Iris pigment epithelial cell (primary cell): ENCODE data around the gene HEBP2.

ENCODE experiments used
- DNase-seq: peaks from one replicate; pipeline ENCODE4 v3.0.0-alpha.2; 2011; ENCODE audit warnings: low read depth

HEBP2 gene

GRCh38 chr6:138454981-138455706, 51.1 kb downstream of the HEBP2 start:
- DNase-seq, result peak; percentile 16

- DNase-seq, result peak; percentile 70
Observed at GRCh38 chr6:138455746-138456400, 51.9 kb downstream of the HEBP2 start.

GRCh38 chr6:138456401-138456790, 52.4 kb downstream of the HEBP2 start:
- no peak for DNase-seq

- no peak for DNase-seq
Observed at GRCh38 chr6:138461647-138462046, 57.6 kb downstream of the HEBP2 start.

GRCh38 chr6:138464085-138464484, 60.1 kb downstream of the HEBP2 start:
- no peak for DNase-seq

- peak; percentile 99 for DNase-seq
Observed at GRCh38 chr6:138465007-138465645, 61.1 kb downstream of the HEBP2 start.

- no peak for DNase-seq
Observed at GRCh38 chr6:138467901-138468300, 63.9 kb downstream of the HEBP2 start.

GRCh38 chr6:138468320-138469015, 64.4 kb downstream of the HEBP2 start:
- DNase-seq, result peak; percentile 81
